ENCODE data around the gene IL17RA.

IL17RA gene

GRCh38 chr22:17086296-17086695 lies 1.5 kb downstream of the IL17RA start:
- peak overlapping the region; percentile 76; the same call in 1 of the 2 replicates for H3K4me3 ChIP-seq (ENCODE audit: low read length)
- H3K36me3 ChIP-seq (ENCODE audit: insufficient read depth, low read depth, low read length) = no peaks in the 10 kb centered on the region
- H3K27ac ChIP-seq (ENCODE audit: low read length) = no peak overlapping the region
- peaks cover 46% of the 10 kb centered on the region for H3K27me3 ChIP-seq (ENCODE audit: insufficient read depth, low read length)
- H3K4me1 ChIP-seq (ENCODE audit: insufficient read depth, low read length) = no peaks in the 10 kb centered on the region
- no peaks in the 10 kb centered on the region for H3K9me3 ChIP-seq (ENCODE audit: insufficient read depth, low read depth, low read length)
- H3K9ac ChIP-seq (ENCODE audit: low read depth, low read length) = no peak overlapping the region

GRCh38 chr22:17086788-17087497 lies 2.1 kb downstream of the IL17RA start:
- Histone ChIP-seq H3K9ac (ENCODE audit: low read depth, low read length) (no peak overlapping the region), H3K4me3 (ENCODE audit: low read length) (no peak overlapping the region), H3K36me3 (ENCODE audit: insufficient read depth, low read depth, low read length) (no peaks in the 10 kb centered on the region), H3K4me1 (ENCODE audit: insufficient read depth, low read length) (no peaks in the 10 kb centered on the region), H3K27me3 (ENCODE audit: insufficient read depth, low read length) (peaks cover 46% of the 10 kb centered on the region), H3K9me3 (ENCODE audit: insufficient read depth, low read depth, low read length) (no peaks in the 10 kb centered on the region), H3K27ac (ENCODE audit: low read length) (no peak overlapping the region)

- H3K9me3 ChIP-seq (ENCODE audit: insufficient read depth, low read depth, low read length) = no peaks in the 10 kb centered on the region
- H3K9ac ChIP-seq (ENCODE audit: low read depth, low read length) = no peak overlapping the region
- no peaks in the 10 kb centered on the region for H3K4me1 ChIP-seq (ENCODE audit: insufficient read depth, low read length)
- H3K27ac ChIP-seq (ENCODE audit: low read length) = no peak overlapping the region
- peaks cover 46% of the 10 kb centered on the region for H3K27me3 ChIP-seq (ENCODE audit: insufficient read depth, low read length)
- no peaks in the 10 kb centered on the region for H3K36me3 ChIP-seq (ENCODE audit: insufficient read depth, low read depth, low read length)
- H3K4me3 ChIP-seq (ENCODE audit: low read length) = no peak overlapping the region
Observed at GRCh38 chr22:17087498-17088131, 2.8 kb downstream of the IL17RA start.

GRCh38 chr22:17090550-17090949 lies 5.8 kb downstream of the IL17RA start:
- Histone ChIP-seq H3K4me3 (ENCODE audit: low read length) (no peak overlapping the region), H3K27ac (ENCODE audit: low read length) (no peak overlapping the region), H3K36me3 (ENCODE audit: insufficient read depth, low read depth, low read length) (no peaks in the 10 kb centered on the region), H3K27me3 (ENCODE audit: insufficient read depth, low read length) (peaks cover 24% of the 10 kb centered on the region), H3K4me1 (ENCODE audit: insufficient read depth, low read length) (no peaks in the 10 kb centered on the region), H3K9ac (ENCODE audit: low read depth, low read length) (no peak overlapping the region), H3K9me3 (ENCODE audit: insufficient read depth, low read depth, low read length) (no peaks in the 10 kb centered on the region)

- Histone ChIP-seq H3K27ac (ENCODE audit: low read length) (no peak overlapping the region), H3K36me3 (ENCODE audit: insufficient read depth, low read depth, low read length) (no peaks in the 10 kb centered on the region), H3K9me3 (ENCODE audit: insufficient read depth, low read depth, low read length) (no peaks in the 10 kb centered on the region), H3K4me3 (ENCODE audit: low read length) (no peak overlapping the region), H3K4me1 (ENCODE audit: insufficient read depth, low read length) (no peaks in the 10 kb centered on the region), H3K27me3 (ENCODE audit: insufficient read depth, low read length) (peaks cover 11% of the 10 kb centered on the region), H3K9ac (ENCODE audit: low read depth, low read length) (no peak overlapping the region)
Observed at GRCh38 chr22:17091851-17092250, 7.1 kb downstream of the IL17RA start.

GRCh38 chr22:17093081-17093480 lies 8.3 kb downstream of the IL17RA start:
- Histone ChIP-seq H3K4me3 (ENCODE audit: low read length) (no peak overlapping the region), H3K27ac (ENCODE audit: low read length) (no peak overlapping the region), H3K9ac (ENCODE audit: low read depth, low read length) (no peak overlapping the region), H3K27me3 (ENCODE audit: insufficient read depth, low read length) (no peaks in the 10 kb centered on the region), H3K4me1 (ENCODE audit: insufficient read depth, low read length) (no peaks in the 10 kb centered on the region), H3K9me3 (ENCODE audit: insufficient read depth, low read depth, low read length) (no peaks in the 10 kb centered on the region), H3K36me3 (ENCODE audit: insufficient read depth, low read depth, low read length) (no peaks in the 10 kb centered on the region)

GRCh38 chr22:17095538-17095937 lies 10.7 kb downstream of the IL17RA start:
- H3K36me3 ChIP-seq (ENCODE audit: insufficient read depth, low read depth, low read length) = peaks cover 4% of the 10 kb centered on the region; the same call in 1 of the 2 replicates
- H3K27me3 ChIP-seq (ENCODE audit: insufficient read depth, low read length) = no peaks in the 10 kb centered on the region
- no peaks in the 10 kb centered on the region for H3K9me3 ChIP-seq (ENCODE audit: insufficient read depth, low read depth, low read length)
- no peak overlapping the region for H3K27ac ChIP-seq (ENCODE audit: low read length)
- no peak overlapping the region for H3K9ac ChIP-seq (ENCODE audit: low read depth, low read length)
- no peak overlapping the region for H3K4me3 ChIP-seq (ENCODE audit: low read length)
- H3K4me1 ChIP-seq (ENCODE audit: insufficient read depth, low read length) = no peaks in the 10 kb centered on the region

GRCh38 chr22:17096071-17096470 lies 11.3 kb downstream of the IL17RA start:
- H3K4me1 ChIP-seq (ENCODE audit: insufficient read depth, low read length) = no peaks in the 10 kb centered on the region
- H3K27me3 ChIP-seq (ENCODE audit: insufficient read depth, low read length) = no peaks in the 10 kb centered on the region
- peaks cover 5% of the 10 kb centered on the region; the same call in 1 of the 2 replicates for H3K36me3 ChIP-seq (ENCODE audit: insufficient read depth, low read depth, low read length)
- H3K4me3 ChIP-seq (ENCODE audit: low read length) = no peak overlapping the region
- H3K9me3 ChIP-seq (ENCODE audit: insufficient read depth, low read depth, low read length) = no peaks in the 10 kb centered on the region
- no peak overlapping the region for H3K9ac ChIP-seq (ENCODE audit: low read depth, low read length)
- H3K27ac ChIP-seq (ENCODE audit: low read length) = no peak overlapping the region

- Histone ChIP-seq H3K9ac (ENCODE audit: low read depth, low read length) (no peak overlapping the region), H3K4me3 (ENCODE audit: low read length) (no peak overlapping the region), H3K36me3 (ENCODE audit: insufficient read depth, low read depth, low read length) (peaks cover 5% of the 10 kb centered on the region; the same call in 1 of the 2 replicates), H3K27me3 (ENCODE audit: insufficient read depth, low read length) (no peaks in the 10 kb centered on the region), H3K9me3 (ENCODE audit: insufficient read depth, low read depth, low read length) (no peaks in the 10 kb centered on the region), H3K27ac (ENCODE audit: low read length) (no peak overlapping the region), H3K4me1 (ENCODE audit: insufficient read depth, low read length) (no peaks in the 10 kb centered on the region)
Observed at GRCh38 chr22:17097062-17097461, 12.3 kb downstream of the IL17RA start.

GRCh38 chr22:17097701-17098100 lies 12.9 kb downstream of the IL17RA start:
- H3K9ac ChIP-seq (ENCODE audit: low read depth, low read length) = no peak overlapping the region

GRCh38 chr22:17098379-17098819 lies 13.6 kb downstream of the IL17RA start:
- H3K36me3 ChIP-seq (ENCODE audit: insufficient read depth, low read depth, low read length) = peaks cover 10% of the 10 kb centered on the region
- H3K9ac ChIP-seq (ENCODE audit: low read depth, low read length) = no peak overlapping the region
- no peak overlapping the region for H3K27ac ChIP-seq (ENCODE audit: low read length)
- no peaks in the 10 kb centered on the region for H3K9me3 ChIP-seq (ENCODE audit: insufficient read depth, low read depth, low read length)
- no peak overlapping the region for H3K4me3 ChIP-seq (ENCODE audit: low read length)
- H3K4me1 ChIP-seq (ENCODE audit: insufficient read depth, low read length) = no peaks in the 10 kb centered on the region
- H3K27me3 ChIP-seq (ENCODE audit: insufficient read depth, low read length) = no peaks in the 10 kb centered on the region

More at GRCh38 chr22:17097701-17098100, 12.9 kb downstream of the IL17RA start:
- Histone ChIP-seq H3K36me3 (ENCODE audit: insufficient read depth, low read depth, low read length) (peaks cover 10% of the 10 kb centered on the region), H3K9me3 (ENCODE audit: insufficient read depth, low read depth, low read length) (no peaks in the 10 kb centered on the region), H3K27me3 (ENCODE audit: insufficient read depth, low read length) (no peaks in the 10 kb centered on the region), H3K27ac (ENCODE audit: low read length) (no peak overlapping the region), H3K4me1 (ENCODE audit: insufficient read depth, low read length) (no peaks in the 10 kb centered on the region), H3K4me3 (ENCODE audit: low read length) (no peak overlapping the region)

GRCh38 chr22:17100621-17101020 lies 15.8 kb downstream of the IL17RA start:
- peaks cover 10% of the 10 kb centered on the region for H3K36me3 ChIP-seq (ENCODE audit: insufficient read depth, low read depth, low read length)
- no peaks in the 10 kb centered on the region for H3K27me3 ChIP-seq (ENCODE audit: insufficient read depth, low read length)
- no peaks in the 10 kb centered on the region for H3K9me3 ChIP-seq (ENCODE audit: insufficient read depth, low read depth, low read length)
- no peaks in the 10 kb centered on the region for H3K4me1 ChIP-seq (ENCODE audit: insufficient read depth, low read length)
- H3K9ac ChIP-seq (ENCODE audit: low read depth, low read length) = no peak overlapping the region
- H3K4me3 ChIP-seq (ENCODE audit: low read length) = no peak overlapping the region
- H3K27ac ChIP-seq (ENCODE audit: low read length) = no peak overlapping the region
